Astrocyte of the spinal cord (primary cell): ENCODE data around the gene HDGFL3.
"Not testable (repeated sequence)": the region's sequence is repeated elsewhere in the genome, so short reads cannot be mapped to it uniquely, and the experiment has no call there.

Experiments
- DNase-seq: peaks from one replicate; pipeline ENCODE4 v3.0.0; 2011; ENCODE audit warnings: low read depth, low spot score
- H3K4me3 ChIP-seq: 2 replicates; pipeline ENCODE4 v1.5.1; 2011; ENCODE audit warnings: low read depth, mild to moderate bottlenecking, low read length, moderate library complexity
- CTCF ChIP-seq: IDR thresholded peaks from 2 replicates; pipeline ENCODE4 v1.5.1; 2012; ENCODE audit warnings: low read depth, mild to moderate bottlenecking, low read length, inconsistent platforms
- in situ Hi-C: cut with HindIII; loops from 2 replicates; pipeline ENCODE4 v1.10.0; 2017; ENCODE audit warnings: low sequenced_read_pairs

Gene HDGFL3

GRCh38 chr15:83225449-83225848 is 17.8 kb upstream of the HDGFL3 start:
- no peak overlapping the region for H3K4me3 ChIP-seq
- DNase-seq, result no peak
- no peak for TF ChIP-seq CTCF
- in situ Hi-C loops, result no loop called here

GRCh38 chr15:83221781-83222180 is 14.2 kb upstream of the HDGFL3 start:
- H3K4me3 ChIP-seq, in situ Hi-C loops, DNase-seq: not testable (repeated sequence)

- no peak for DNase-seq
- in situ Hi-C loops, result no loop called here
- no peak for TF ChIP-seq CTCF
- H3K4me3 ChIP-seq, result no peak overlapping the region
Observed at GRCh38 chr15:83219026-83219425, 11.4 kb upstream of the HDGFL3 start.

- no peak for DNase-seq
- TF ChIP-seq CTCF, result no peak
- in situ Hi-C loops, result no loop called here
Observed at GRCh38 chr15:83215306-83215705, 7.7 kb upstream of the HDGFL3 start.

GRCh38 chr15:83210619-83211018 is 3.0 kb upstream of the HDGFL3 start:
- H3K4me3 ChIP-seq, result no peak overlapping the region
- DNase-seq, result peak; percentile 43
- no peak for TF ChIP-seq CTCF
- in situ Hi-C loops, result no loop called here

More at GRCh38 chr15:83215306-83215705, 7.7 kb upstream of the HDGFL3 start:
- no peak overlapping the region for H3K4me3 ChIP-seq

GRCh38 chr15:83209333-83209732 is 1.7 kb upstream of the HDGFL3 start:
- no peak for TF ChIP-seq CTCF
- no peak for DNase-seq
- in situ Hi-C loops, result no loop called here

GRCh38 chr15:83208367-83208661 is 691 bp upstream of the HDGFL3 start:
- no peak for TF ChIP-seq CTCF
- peak; percentile 30 for DNase-seq
- peak overlapping the region; percentile 87 for H3K4me3 ChIP-seq
- in situ Hi-C loops, result no loop called here

More at GRCh38 chr15:83209333-83209732, 1.7 kb upstream of the HDGFL3 start:
- H3K4me3 ChIP-seq, result no peak overlapping the region
